GM10266 (cell line): ENCODE results near the gene YWHAB.

ENCODE experiments used
- DNase-seq: peaks from one replicate; pipeline ENCODE4 v3.0.0; 2012; ENCODE audit errors: extremely low spot score
- CTCF ChIP-seq: IDR thresholded peaks from 2 replicates; pipeline ENCODE4 v1.5.1; 2012; ENCODE audit warnings: mild to moderate bottlenecking, low read depth; ENCODE audit not compliant: control insufficient read depth, insufficient read depth; ENCODE audit errors: missing control alignments

YWHAB gene

GRCh38 chr20:44946271-44946852 lies 60.9 kb downstream of the YWHAB start:
- TF ChIP-seq CTCF: no peak
- no peak for DNase-seq

- TF ChIP-seq CTCF: no peak
- no peak for DNase-seq
Observed at GRCh38 chr20:44948107-44948506, 62.6 kb downstream of the YWHAB start.

- TF ChIP-seq CTCF: no peak
- no peak for DNase-seq
Observed at GRCh38 chr20:44948513-44948912, 63.0 kb downstream of the YWHAB start.

DNA sequence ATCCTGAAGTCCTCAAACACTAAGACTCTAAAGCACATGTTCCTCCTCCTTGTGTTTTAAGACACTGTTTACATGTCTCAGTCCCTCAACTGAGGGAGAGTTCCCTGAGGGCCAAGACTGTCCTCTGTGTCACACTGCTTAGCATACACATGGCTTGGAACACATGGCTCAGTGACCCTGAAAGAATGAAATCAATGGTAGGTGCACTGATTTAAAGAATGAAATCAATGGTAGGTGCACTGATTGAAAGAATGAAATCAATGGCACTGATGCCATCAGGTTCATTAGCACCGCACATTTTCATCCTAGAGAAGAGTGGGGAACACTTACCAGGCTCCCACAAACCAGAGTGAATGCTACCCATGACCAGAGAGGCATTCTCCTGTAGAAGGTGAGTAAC lies 64.9 kb downstream of the YWHAB start:
- no peak for TF ChIP-seq CTCF
- no peak for DNase-seq

DNA sequence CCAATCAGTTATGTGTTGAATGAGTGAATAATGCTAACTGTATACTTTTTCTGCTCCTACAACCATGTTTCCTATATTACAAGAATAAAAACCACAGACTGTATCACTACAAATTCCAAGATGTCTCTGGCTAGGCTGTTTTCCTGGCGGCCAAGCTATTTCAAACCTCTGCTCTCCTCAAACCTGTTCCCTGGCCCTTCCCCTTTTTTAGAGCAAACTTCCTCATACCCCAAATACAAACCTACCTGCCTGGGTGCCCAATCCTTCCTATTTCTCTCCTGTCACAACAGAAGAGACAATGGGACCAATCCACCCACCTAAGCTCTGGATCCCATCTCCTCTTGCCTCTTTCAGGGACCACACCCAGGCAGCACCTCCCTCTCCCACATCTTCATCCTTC lies 67.2 kb downstream of the YWHAB start:
- TF ChIP-seq CTCF: no peak
- no peak for DNase-seq

- DNase-seq: no peak
- TF ChIP-seq CTCF: no peak
Observed at GRCh38 chr20:44954211-44954610, 68.7 kb downstream of the YWHAB start.

DNA sequence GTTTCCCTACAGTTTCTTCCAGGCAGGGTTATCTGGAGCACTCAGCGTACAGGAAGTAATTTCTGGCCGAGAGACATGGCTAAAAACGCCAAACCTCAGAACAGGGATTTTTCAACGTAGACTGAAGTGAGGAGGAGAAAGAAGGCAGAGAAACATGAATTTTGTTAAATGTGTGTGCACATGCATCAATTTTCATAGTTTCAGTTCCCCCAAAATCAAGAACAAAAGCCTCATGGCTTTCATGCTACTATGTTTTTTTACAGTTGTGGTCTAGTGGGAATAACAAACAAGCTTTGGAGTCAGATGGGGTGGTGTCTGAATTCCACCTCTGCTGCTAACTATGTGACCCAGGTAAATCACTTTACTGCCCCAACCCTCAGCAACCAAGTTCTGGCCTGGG lies 69.8 kb downstream of the YWHAB start:
- TF ChIP-seq CTCF: no peak
- DNase-seq: no peak

- no peak for TF ChIP-seq CTCF
- DNase-seq: no peak
Observed at GRCh38 chr20:44956410-44956809, 70.9 kb downstream of the YWHAB start.
